ENCODE results near the gene LBX2.

The LBX2 gene

GRCh38 chr2:74499267-74499939, at the start of gene LBX2:
LBX2 (minus strand) TSS chr2:74499603; CDS start chr2:74499537, 66 bp downstream.
- no peak for DNase-seq

- no peak for DNase-seq
Measured at GRCh38 chr2:74548285-74548899, 49.0 kb upstream of the LBX2 start.

- no peak for DNase-seq
Measured at GRCh38 chr2:74546004-74546403, 46.6 kb upstream of the LBX2 start.

- peak; percentile 30 for DNase-seq
Measured at GRCh38 chr2:74544634-74545033, 45.2 kb upstream of the LBX2 start.

GRCh38 chr2:74542978-74543377, 43.6 kb upstream of the LBX2 start:
- DNase-seq = no peak

- no peak for DNase-seq
Measured at GRCh38 chr2:74540291-74540690, 40.9 kb upstream of the LBX2 start.

- no peak for DNase-seq
Measured at GRCh38 chr2:74538881-74539339, 39.5 kb upstream of the LBX2 start.

- no peak for DNase-seq
Measured at GRCh38 chr2:74537140-74537539, 37.7 kb upstream of the LBX2 start.

- DNase-seq = no peak
Measured at GRCh38 chr2:74536166-74536950, 37.0 kb upstream of the LBX2 start.

GRCh38 chr2:74535440-74535965, 36.1 kb upstream of the LBX2 start:
- DNase-seq = no peak

GRCh38 chr2:74534411-74534810, 35.0 kb upstream of the LBX2 start:
- no peak for DNase-seq

GRCh38 chr2:74533464-74533863, 34.1 kb upstream of the LBX2 start:
- DNase-seq = no peak

- peak; percentile 67 for DNase-seq
Measured at GRCh38 chr2:74532222-74532621, 32.8 kb upstream of the LBX2 start.

- DNase-seq = no peak
Measured at GRCh38 chr2:74531666-74532065, 32.3 kb upstream of the LBX2 start.

GRCh38 chr2:74530239-74531187, 31.1 kb upstream of the LBX2 start:
- peak; percentile 66 for DNase-seq

- peak; percentile 90 for DNase-seq
Measured at GRCh38 chr2:74529357-74530238, 30.2 kb upstream of the LBX2 start, which contains the start of the genes AUP1 and HTRA2. AUP1 (minus strand) TSS chr2:74529706; CDS start chr2:74529629, 77 bp downstream. HTRA2 (plus strand) TSS chr2:74529933; CDS start chr2:74530007, 74 bp downstream.

GRCh38 chr2:74528600-74529356, 29.4 kb upstream of the LBX2 start:
- peak; percentile 41 for DNase-seq

GRCh38 chr2:74527741-74528140, 28.3 kb upstream of the LBX2 start:
- DNase-seq = no peak

- DNase-seq = no peak
Measured at GRCh38 chr2:74526649-74527230, 27.3 kb upstream of the LBX2 start.

Measured in CD4-positive, alpha-beta T cell treated with Interleukin-10 for 1 hour (primary cell).